ENCODE results near the gene TMX3. TPM values are rescaled to one million over a fixed set of nuclear protein-coding genes. Genes with fewer than 3 reads are reported as not detected.

The TMX3 gene, protein sequence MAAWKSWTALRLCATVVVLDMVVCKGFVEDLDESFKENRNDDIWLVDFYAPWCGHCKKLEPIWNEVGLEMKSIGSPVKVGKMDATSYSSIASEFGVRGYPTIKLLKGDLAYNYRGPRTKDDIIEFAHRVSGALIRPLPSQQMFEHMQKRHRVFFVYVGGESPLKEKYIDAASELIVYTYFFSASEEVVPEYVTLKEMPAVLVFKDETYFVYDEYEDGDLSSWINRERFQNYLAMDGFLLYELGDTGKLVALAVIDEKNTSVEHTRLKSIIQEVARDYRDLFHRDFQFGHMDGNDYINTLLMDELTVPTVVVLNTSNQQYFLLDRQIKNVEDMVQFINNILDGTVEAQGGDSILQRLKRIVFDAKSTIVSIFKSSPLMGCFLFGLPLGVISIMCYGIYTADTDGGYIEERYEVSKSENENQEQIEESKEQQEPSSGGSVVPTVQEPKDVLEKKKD
- total RNA-seq (98.1 and 107 TPM in 2 replicates), polyA plus RNA-seq (59.5 and 107 TPM in 2 replicates), polyA minus RNA-seq (ENCODE audit: low replicate concordance) (8.9 and 20.5 TPM in 2 replicates)
- polyA plus RNA-seq (2012): 38.8 and 52.6 TPM in 2 replicates

DNA sequence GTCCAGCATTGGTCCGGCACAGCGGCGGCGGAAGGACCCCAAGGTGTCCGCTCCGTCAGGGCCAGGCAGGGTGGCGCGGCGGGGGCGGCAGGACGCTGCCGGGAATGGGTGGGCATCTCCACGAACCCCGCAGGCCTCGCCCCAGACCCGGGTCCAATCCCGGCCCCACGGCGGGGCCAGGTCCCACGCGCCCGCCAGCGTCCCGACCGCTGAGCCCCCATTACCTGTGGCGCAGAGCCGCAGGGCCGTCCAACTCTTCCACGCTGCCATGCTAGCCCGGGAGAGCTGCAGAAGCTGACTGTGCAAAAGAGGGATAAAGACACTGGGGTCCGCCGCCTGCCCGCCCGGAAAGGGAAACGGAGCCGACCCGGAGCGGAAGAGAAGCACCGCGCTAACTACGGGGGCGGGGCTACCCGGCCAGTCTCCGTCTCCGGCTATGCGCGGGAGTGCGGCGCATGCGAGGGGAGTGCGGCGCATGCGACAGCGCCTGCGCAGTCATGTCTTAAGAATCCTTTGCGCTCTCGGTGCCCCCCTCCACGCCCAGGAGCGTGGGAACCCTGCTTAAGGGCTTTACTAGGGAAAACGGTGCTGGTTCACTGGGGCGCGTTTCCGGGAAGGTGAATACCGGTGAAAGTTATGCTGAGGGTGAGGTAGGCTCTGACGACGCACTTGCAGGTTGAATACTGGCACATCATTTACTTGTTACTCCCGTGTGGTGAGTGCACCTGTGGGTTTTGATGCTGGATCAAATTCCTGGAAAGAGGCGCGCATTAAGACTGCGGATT lies at the start of gene TMX3:
TSS of gene TMX3 (minus strand) at position 397 of the 785 bp plus-strand sequence. CDS start at position 270, 127 bp downstream.
- TF ChIP-seq, protein P1, sequence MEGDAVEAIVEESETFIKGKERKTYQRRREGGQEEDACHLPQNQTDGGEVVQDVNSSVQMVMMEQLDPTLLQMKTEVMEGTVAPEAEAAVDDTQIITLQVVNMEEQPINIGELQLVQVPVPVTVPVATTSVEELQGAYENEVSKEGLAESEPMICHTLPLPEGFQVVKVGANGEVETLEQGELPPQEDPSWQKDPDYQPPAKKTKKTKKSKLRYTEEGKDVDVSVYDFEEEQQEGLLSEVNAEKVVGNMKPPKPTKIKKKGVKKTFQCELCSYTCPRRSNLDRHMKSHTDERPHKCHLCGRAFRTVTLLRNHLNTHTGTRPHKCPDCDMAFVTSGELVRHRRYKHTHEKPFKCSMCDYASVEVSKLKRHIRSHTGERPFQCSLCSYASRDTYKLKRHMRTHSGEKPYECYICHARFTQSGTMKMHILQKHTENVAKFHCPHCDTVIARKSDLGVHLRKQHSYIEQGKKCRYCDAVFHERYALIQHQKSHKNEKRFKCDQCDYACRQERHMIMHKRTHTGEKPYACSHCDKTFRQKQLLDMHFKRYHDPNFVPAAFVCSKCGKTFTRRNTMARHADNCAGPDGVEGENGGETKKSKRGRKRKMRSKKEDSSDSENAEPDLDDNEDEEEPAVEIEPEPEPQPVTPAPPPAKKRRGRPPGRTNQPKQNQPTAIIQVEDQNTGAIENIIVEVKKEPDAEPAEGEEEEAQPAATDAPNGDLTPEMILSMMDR (conservative IDR thresholded peaks at IDR 0.05 in 1 of 2, IDR thresholded peaks at IDR 0.05 in 1 of 2; ENCODE audit: low read depth in 1 of 2, low read length in 2 of 2): no peak
- TF ChIP-seq EZH2 (IDR thresholded peaks at IDR 0.05; ENCODE audit: low read length, missing control alignments): no peak
- Histone ChIP-seq H3K4me2 (ENCODE audit: extremely low read depth, insufficient read depth, low read length) (peak within 1 kb of the TSS; percentile 93), H3K4me1 (ENCODE audit: control insufficient read depth, extremely low read depth, insufficient read depth, low read length) (peaks cover 2% of the 10 kb centered on the region), H3K36me3 (ENCODE audit: control insufficient read depth, insufficient read depth, low read length) (peaks cover 10% of the 10 kb centered on the region), H2AFZ (ENCODE audit: low read length) (peak within 1 kb of the TSS; percentile 99), H4K20me1 (ENCODE audit: control insufficient read depth, extremely low read depth, insufficient read depth, low read length) (no peaks in the 10 kb centered on the region), H3K9me3 (ENCODE audit: control insufficient read depth, insufficient read depth, low read depth, low read length) (no peaks in the 10 kb centered on the region), H3K79me2 (ENCODE audit: control insufficient read depth, insufficient read depth, low read length) (peaks cover 32% of the 10 kb centered on the region), H3K9ac (ENCODE audit: insufficient read depth, low read length) (peak within 1 kb of the TSS; percentile 78), H3K4me3 (replicated peaks in 1 of 4; ENCODE audit: control extremely low read depth in 1 of 4, insufficient read depth in 1 of 4, low read depth in 3 of 4, low read length in 4 of 4) (peak within 1 kb of the TSS; percentile 86 to 94 (median 88)), H3K27me3 (ENCODE audit: control insufficient read depth, insufficient read depth, low read length) (no peaks in the 10 kb centered on the region), H3K27ac (ENCODE audit: insufficient read depth, low read length) (peak within 1 kb of the TSS; percentile 64)
- DNase-seq (ENCODE audit: low read depth in 2 of 2): peak; percentile 92

DNA sequence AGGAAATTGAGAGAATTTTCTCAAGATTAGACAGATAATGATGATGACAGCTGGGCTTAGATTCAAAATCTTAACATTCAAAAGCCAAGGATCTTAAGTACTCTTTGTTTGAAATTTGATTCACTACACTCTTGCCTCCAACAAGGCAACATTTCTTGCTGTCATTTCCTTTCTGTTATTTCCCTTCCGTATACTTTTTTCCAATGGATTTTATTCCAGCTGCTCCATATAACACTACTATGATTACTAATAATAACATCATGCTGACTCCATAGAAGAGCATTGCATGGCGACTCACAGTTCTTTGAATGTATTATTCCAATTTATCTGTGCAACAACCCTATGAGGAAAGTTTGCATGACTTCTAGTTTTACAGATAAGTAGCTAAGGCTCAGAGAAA lies 49.1 kb upstream of the TMX3 start:
- Histone ChIP-seq H3K27ac (ENCODE audit: insufficient read depth, low read length) (no peak overlapping the region), H3K27me3 (ENCODE audit: control insufficient read depth, insufficient read depth, low read length) (no peaks in the 10 kb centered on the region), H2AFZ (ENCODE audit: low read length) (no peak overlapping the region), H3K4me3 (replicated peaks in 1 of 4; ENCODE audit: control extremely low read depth in 1 of 4, insufficient read depth in 1 of 4, low read depth in 3 of 4, low read length in 4 of 4) (no peak overlapping the region), H3K4me2 (ENCODE audit: extremely low read depth, insufficient read depth, low read length) (no peak overlapping the region), H3K9ac (ENCODE audit: insufficient read depth, low read length) (no peak overlapping the region), H4K20me1 (ENCODE audit: control insufficient read depth, extremely low read depth, insufficient read depth, low read length) (no peaks in the 10 kb centered on the region), H3K9me3 (ENCODE audit: control insufficient read depth, insufficient read depth, low read depth, low read length) (no peaks in the 10 kb centered on the region), H3K36me3 (ENCODE audit: control insufficient read depth, insufficient read depth, low read length) (no peaks in the 10 kb centered on the region), H3K4me1 (ENCODE audit: control insufficient read depth, extremely low read depth, insufficient read depth, low read length) (no peaks in the 10 kb centered on the region), H3K79me2 (ENCODE audit: control insufficient read depth, insufficient read depth, low read length) (no peaks in the 10 kb centered on the region)
- no peak for TF ChIP-seq EZH2 (IDR thresholded peaks at IDR 0.05; ENCODE audit: low read length, missing control alignments)
- TF ChIP-seq, protein P1 (conservative IDR thresholded peaks at IDR 0.05 in 1 of 2, IDR thresholded peaks at IDR 0.05 in 1 of 2; ENCODE audit: low read depth in 1 of 2, low read length in 2 of 2): no peak
- DNase-seq (ENCODE audit: low read depth in 2 of 2): peak; percentile 7 to 44

DNA sequence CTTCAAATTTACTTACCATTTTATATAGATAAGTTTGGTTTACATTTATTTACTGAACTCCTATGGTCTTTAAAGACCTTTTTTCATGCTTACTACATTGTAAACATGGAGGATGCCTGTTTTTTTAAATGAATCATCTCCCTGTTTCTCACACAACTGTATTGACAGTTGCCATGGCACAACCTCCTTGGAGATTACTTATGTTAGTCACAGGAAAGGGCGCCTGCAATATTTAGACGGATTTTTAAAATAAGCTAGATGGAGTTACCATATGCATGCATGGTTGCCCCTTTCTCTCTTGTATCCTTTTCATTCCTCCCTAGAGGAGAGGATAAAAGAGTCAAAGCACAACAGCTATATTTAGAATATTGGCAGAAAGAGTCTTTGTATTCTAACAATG lies 48.2 kb upstream of the TMX3 start:
- Histone ChIP-seq H3K4me1 (ENCODE audit: control insufficient read depth, extremely low read depth, insufficient read depth, low read length) (no peaks in the 10 kb centered on the region), H3K27ac (ENCODE audit: insufficient read depth, low read length) (no peak overlapping the region), H3K79me2 (ENCODE audit: control insufficient read depth, insufficient read depth, low read length) (no peaks in the 10 kb centered on the region), H3K27me3 (ENCODE audit: control insufficient read depth, insufficient read depth, low read length) (no peaks in the 10 kb centered on the region), H3K9ac (ENCODE audit: insufficient read depth, low read length) (no peak overlapping the region), H4K20me1 (ENCODE audit: control insufficient read depth, extremely low read depth, insufficient read depth, low read length) (no peaks in the 10 kb centered on the region), H3K36me3 (ENCODE audit: control insufficient read depth, insufficient read depth, low read length) (no peaks in the 10 kb centered on the region), H3K9me3 (ENCODE audit: control insufficient read depth, insufficient read depth, low read depth, low read length) (no peaks in the 10 kb centered on the region), H2AFZ (ENCODE audit: low read length) (no peak overlapping the region), H3K4me2 (ENCODE audit: extremely low read depth, insufficient read depth, low read length) (no peak overlapping the region), H3K4me3 (replicated peaks in 1 of 4; ENCODE audit: control extremely low read depth in 1 of 4, insufficient read depth in 1 of 4, low read depth in 3 of 4, low read length in 4 of 4) (no peak overlapping the region)
- no peak for TF ChIP-seq EZH2 (IDR thresholded peaks at IDR 0.05; ENCODE audit: low read length, missing control alignments)
- TF ChIP-seq, protein P1 (conservative IDR thresholded peaks at IDR 0.05 in 1 of 2, IDR thresholded peaks at IDR 0.05 in 1 of 2; ENCODE audit: low read depth in 1 of 2, low read length in 2 of 2): no peak
- DNase-seq (ENCODE audit: low read depth in 2 of 2): peak in 1 of 2 donors; percentile 44

Data from fibroblast of lung (primary cell).